H1 (cell line): Measurements from ENCODE around the gene ADAMTS8. TPM values are rescaled to one million over a fixed set of nuclear protein-coding genes. Genes with fewer than 3 reads are reported as not detected.

Experiments used
- CTCF ChIA-PET: fragments of 300-600 bp; sonication (Branson Sonifier 250); formaldehyde crosslinking; loops from one replicate; lab custom pipeline; 2021; ENCODE audit not compliant: partially characterized antibody; lab: Charles Lee
- POLR2A ChIA-PET: fragments of 300-600 bp; sonication (Branson Sonifier 250); formaldehyde crosslinking; loops from one replicate; lab custom pipeline; 2021; ENCODE audit warnings: inconsistent platforms; ENCODE audit not compliant: partially characterized antibody; lab: Charles Lee
- DNase-seq, 2 experiments: peaks; one replicate each; pipeline versions ENCODE4 v3.0.0 to v3.0.0-alpha.2; 2010 to 2022; ENCODE audit warnings: low spot score in 2 of 2, low read depth in 1 of 2, mixed read lengths in 1 of 2
- FAIRE-seq: peaks from 2 replicates; lab custom pipeline; 2011; peaks lifted over from hg19 to GRCh38; lab: Jason Lieb, UNC
- H2AFZ ChIP-seq: 2 replicates; pipeline ENCODE4 v1.8.1; 2012; ENCODE audit warnings: low read length, inconsistent platforms
- H2AK5ac ChIP-seq: 2 replicates; pipeline ENCODE4 v1.6.1; 2013; ENCODE audit warnings: low read depth, low read length
- H2BK120ac ChIP-seq: replicated peaks from 2 replicates; pipeline ENCODE3; 2013; ENCODE audit warnings: low read depth, low read length, inconsistent platforms
- H2BK12ac ChIP-seq: 2 replicates; pipeline ENCODE4 v1.6.1; 2013; ENCODE audit warnings: low read depth, low read length
- H2BK15ac ChIP-seq: 2 replicates; pipeline ENCODE4 v1.6.1; 2013; ENCODE audit warnings: low read length
- H2BK20ac ChIP-seq: 2 replicates; pipeline ENCODE4 v1.6.1; 2013; ENCODE audit warnings: low read length
- H2BK5ac ChIP-seq: 2 replicates; pipeline ENCODE4 v1.6.1; 2013; ENCODE audit warnings: low read depth, low read length
- H3K14ac ChIP-seq: 2 replicates; pipeline ENCODE4 v1.6.1; 2013; ENCODE audit warnings: inconsistent platforms; ENCODE audit not compliant: insufficient read length
- H3K18ac ChIP-seq: 2 replicates; pipeline ENCODE4 v1.6.1; 2013; ENCODE audit warnings: low read length; ENCODE audit errors: extremely low read depth
- H3K23ac ChIP-seq: 2 replicates; pipeline ENCODE4 v1.6.1; 2013; ENCODE audit warnings: inconsistent platforms; ENCODE audit not compliant: insufficient read length
- H3K23me2 ChIP-seq: 2 replicates; pipeline ENCODE4 v1.6.1; 2013; ENCODE audit warnings: low read depth, low read length
- H3K27ac ChIP-seq: 2 replicates; pipeline ENCODE4 v1.6.1; 2011; ENCODE audit warnings: low read depth, low read length, inconsistent platforms
- H3K27me3 ChIP-seq, 4 experiments: replicated peaks in 1 of 4; 1 replicate in 1 of 4; 2 replicates in 3 of 4; pipeline versions ENCODE4 v1.6.1 to v1.8.1; 2011 to 2013; ENCODE audit warnings: low read length in 3 of 4, mild to moderate bottlenecking in 3 of 4, inconsistent platforms in 2 of 4, mixed read lengths in 2 of 4, moderate library complexity in 1 of 4; ENCODE audit not compliant: control insufficient read depth in 3 of 4, insufficient read depth in 3 of 4; ENCODE audit errors: extremely low read depth in 1 of 4
- H3K36me3 ChIP-seq, 4 experiments: 2 replicates each; pipeline versions ENCODE4 v1.6.1 to v1.8.1; 2011 to 2013; ENCODE audit warnings: mild to moderate bottlenecking in 4 of 4, low read length in 3 of 4, moderate library complexity in 2 of 4, control low read depth in 1 of 4, inconsistent platforms in 1 of 4; ENCODE audit not compliant: insufficient read depth in 4 of 4, control insufficient read depth in 2 of 4
- H3K4ac ChIP-seq: replicated peaks from 2 replicates; pipeline ENCODE3; 2013; ENCODE audit warnings: low read length, low read depth, mixed read lengths, inconsistent platforms; ENCODE audit not compliant: insufficient read length
- H3K4me1 ChIP-seq, 4 experiments: replicated peaks in 1 of 4; 1 replicate in 1 of 4; 2 replicates in 3 of 4; pipeline versions ENCODE4 v1.6.1 to v1.8.1; 2011 to 2013; ENCODE audit warnings: low read length in 3 of 4, inconsistent platforms in 2 of 4, mixed read lengths in 1 of 4; ENCODE audit not compliant: insufficient read depth in 4 of 4, control insufficient read depth in 3 of 4
- H3K4me2 ChIP-seq, 2 experiments: 2 replicates each; pipeline versions ENCODE4 v1.6.1 to v1.8.1; 2011 to 2013; ENCODE audit warnings: low read depth in 2 of 2, low read length in 2 of 2, control low read depth in 1 of 2, inconsistent platforms in 1 of 2, mild to moderate bottlenecking in 1 of 2; ENCODE audit not compliant: insufficient read depth in 1 of 2
- H3K4me3 ChIP-seq, 4 experiments: fragments of 200-600, 300-600 bp in 1 of 4; sonication (generic), shearing (Covaris generic), sonication (Bioruptor Twin) in 1 of 4; 2 replicates each; pipeline versions ENCODE4 v1.5.1 to v1.8.1; 2011 to 2016; ENCODE audit warnings: low read length in 4 of 4, low read depth in 3 of 4, control low read depth in 2 of 4, inconsistent platforms in 2 of 4, mild to moderate bottlenecking in 2 of 4, mixed read lengths in 1 of 4, moderate library complexity in 1 of 4; ENCODE audit not compliant: insufficient read depth in 2 of 4; ENCODE audit errors: extremely low read depth in 1 of 4
- H3K56ac ChIP-seq: replicated peaks from 2 replicates; pipeline ENCODE3; 2013; ENCODE audit warnings: low read depth, mild to moderate bottlenecking, mixed read lengths, low read length, inconsistent platforms; ENCODE audit not compliant: insufficient read length
- H3K79me1 ChIP-seq: 2 replicates; pipeline ENCODE4 v1.6.1; 2013; ENCODE audit warnings: low read depth, low read length, control low read depth
- H3K79me2 ChIP-seq, 2 experiments: 2 replicates each; pipeline versions ENCODE4 v1.6.1 to v1.8.1; 2012 to 2013; ENCODE audit warnings: low read length in 2 of 2, mild to moderate bottlenecking in 2 of 2, inconsistent platforms in 1 of 2; ENCODE audit not compliant: insufficient read depth in 2 of 2, control insufficient read depth in 1 of 2
- H3K9ac ChIP-seq, 4 experiments: replicated peaks in 1 of 4; 1 replicate in 1 of 4; 2 replicates in 3 of 4; pipeline versions ENCODE4 v1.6.1 to v1.8.1; 2011 to 2013; ENCODE audit warnings: low read depth in 3 of 4, low read length in 3 of 4, control low read depth in 2 of 4, mild to moderate bottlenecking in 2 of 4, moderate library complexity in 2 of 4, inconsistent platforms in 1 of 4; ENCODE audit errors: extremely low read depth in 1 of 4
- H3K9me3 ChIP-seq, 2 experiments: 2 replicates each; pipeline versions ENCODE4 v1.6.1 to v1.8.1; 2012 to 2013; ENCODE audit warnings: mild to moderate bottlenecking in 2 of 2, moderate library complexity in 2 of 2, control low read depth in 1 of 2, inconsistent platforms in 1 of 2, low read depth in 1 of 2, low read length in 1 of 2, mixed read lengths in 1 of 2; ENCODE audit not compliant: insufficient read depth in 2 of 2
- H4K20me1 ChIP-seq, 2 experiments: replicated peaks in 1 of 2; 2 replicates each; pipeline versions ENCODE3 to v1.8.1; 2011 to 2013; ENCODE audit warnings: inconsistent platforms in 2 of 2, low read length in 2 of 2, mild to moderate bottlenecking in 1 of 2; ENCODE audit not compliant: insufficient read depth in 2 of 2, control insufficient read depth in 1 of 2
- H4K5ac ChIP-seq: 2 replicates; pipeline ENCODE4 v1.6.1; 2013; ENCODE audit warnings: low read length, low read depth, mixed read lengths, inconsistent platforms; ENCODE audit not compliant: insufficient read length
- H4K8ac ChIP-seq: 2 replicates; pipeline ENCODE4 v1.8.0; 2013; ENCODE audit warnings: mild to moderate bottlenecking, moderate library complexity, low read length, inconsistent platforms; ENCODE audit not compliant: insufficient read depth; ENCODE audit errors: extremely low read depth
- H4K91ac ChIP-seq: replicated peaks from 2 replicates; pipeline ENCODE3; 2013; ENCODE audit warnings: low read length, mixed read lengths, inconsistent platforms; ENCODE audit not compliant: insufficient read length
- BACH1 ChIP-seq: IDR thresholded peaks from 2 replicates; pipeline ENCODE4 v1.6.1; 2012; ENCODE audit warnings: low read length, improper control_type of control experiment
- JUND ChIP-seq: IDR thresholded peaks from 2 replicates; pipeline ENCODE4 v1.6.1; 2011; ENCODE audit warnings: mild to moderate bottlenecking, improper control_type of control experiment, low read length
- NANOG ChIP-seq: IDR thresholded peaks from 2 replicates; pipeline ENCODE4 v1.6.1; 2011; ENCODE audit warnings: low read length, low read depth, mild to moderate bottlenecking, inconsistent platforms; ENCODE audit not compliant: insufficient read depth, poor library complexity, severe bottlenecking
- NRF1 ChIP-seq: IDR thresholded peaks from 2 replicates; pipeline ENCODE4 v1.6.1; 2011; ENCODE audit warnings: mild to moderate bottlenecking, low read depth, low read length, improper control_type of control experiment
- PHF8 ChIP-seq: fragments of 200-600 bp; sonication (generic); conservative IDR thresholded peaks from 2 replicates; pipeline ENCODE4 v1.7.1; 2012; ENCODE audit warnings: low read depth, mild to moderate bottlenecking, inconsistent platforms, low read length, moderate library complexity
- POLR2A ChIP-seq, 2 experiments: IDR thresholded peaks; 1 replicate in 1 of 2; 2 replicates in 1 of 2; pipeline ENCODE4 v1.6.1; 2011; ENCODE audit warnings: low read depth in 2 of 2, low read length in 2 of 2, mild to moderate bottlenecking in 2 of 2; ENCODE audit errors: control extremely low read depth in 1 of 2
- TEAD4 ChIP-seq: IDR thresholded peaks from 2 replicates; pipeline ENCODE4 v1.6.1; 2012; ENCODE audit warnings: low read depth, low read length, inconsistent platforms, mixed read lengths
- YY1 ChIP-seq: IDR thresholded peaks from 2 replicates; pipeline ENCODE4 v1.6.1; 2011; ENCODE audit warnings: low read depth, mild to moderate bottlenecking, low read length
- WGBS, 2 experiments: shearing (Covaris generic) in 1 of 2; methylation state at CpG; one replicate each; pipeline versions ENCODE4 v1.1.6 to v1.1.7; 2013 to 2015; ENCODE audit warnings: low lambda C conversion rate in 2 of 2, mixed read lengths in 2 of 2, inconsistent platforms in 1 of 2, low coverage in 1 of 2, missing lambda C conversion rate in 1 of 2; ENCODE audit not compliant: insufficient replicate concordance in 2 of 2, insufficient coverage in 1 of 2, insufficient read length in 1 of 2; ENCODE audit errors: extremely low coverage in 1 of 2, missing lambda C conversion rate in 1 of 2; 5-methylcytosine and 5-hydroxymethylcytosine counted together
- polyA plus RNA-seq, 7 experiments: library from polyadenylated mRNA; depleted of rRNA in 3 of 7; stranded (reverse) in 5 of 7; unstranded in 2 of 7; fragments of >200 nt in 5 of 7; fragments of 200-250 nt in 2 of 7; gene quantifications; 1 replicate in 5 of 7; 2 replicates in 1 of 7; 4 replicates in 1 of 7; pipeline versions ENCODE4 v1.2.1 to v1.2.3, GENCODE V29; 2011 to 2013; ENCODE audit warnings: missing spikeins in 2 of 7, mixed read lengths in 2 of 7
- total RNA-seq: library from RNA; stranded (reverse); fragmentation: NEBNext Ultra II Directional; extraction: Animal tissue kit (Norgen Biotek cat#: 25700); gene quantifications from 2 replicates; pipeline ENCODE4 v1.2.1, GENCODE V29; 2021
- TF ChIP-seq, protein P1 (sequence below): IDR thresholded peaks from 2 replicates; pipeline ENCODE4 v1.6.1; 2012; ENCODE audit warnings: inconsistent platforms

Gene ADAMTS8
- total and polyA plus RNA-seq, 2 of the 8 experiments (the other 6 are each of a cell fraction or from before 2014, with no cell fraction given) = 9.3 to 16.6 TPM

DNA sequence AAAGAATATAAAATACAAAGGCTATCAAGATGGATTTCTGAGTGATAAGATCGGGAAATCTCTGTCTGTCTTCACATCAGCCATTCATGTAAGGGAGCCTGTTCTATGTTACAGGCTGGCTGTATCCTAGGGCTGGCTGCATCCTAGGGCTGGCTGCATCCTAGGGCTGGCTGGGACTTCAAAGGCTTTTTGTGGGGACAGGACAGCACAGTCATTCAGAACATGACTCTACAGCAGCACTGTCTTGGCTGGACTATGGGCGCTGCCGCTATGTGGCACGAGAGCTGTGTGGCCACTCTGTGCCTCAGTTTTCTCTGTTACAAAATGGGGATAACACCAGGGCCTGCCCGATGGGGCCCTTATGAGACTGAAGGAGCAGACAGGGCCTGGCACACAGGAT is 10.2 kb downstream of the ADAMTS8 start:
- H3K27ac ChIP-seq = no peak overlapping the region
- H4K20me1 ChIP-seq = no peaks in the 10 kb centered on the region
- no peaks in the 10 kb centered on the region; a peak in 1 of 7 replicates for H3K4me1 ChIP-seq
- H3K79me2 ChIP-seq = no peaks in the 10 kb centered on the region
- no peak overlapping the region for H2AK5ac ChIP-seq
- ChIA-PET CTCF (interaction anchor here (1.0 to 5.9 kb wide), 3 partner anchors 11 to 203 kb away, joined by 3 to 31 read pairs (median 6); partner anchors contain the start of gene ADAMTS8), POLR2A (interaction anchor here (4.5 kb wide), 1 partner anchor 13 kb away, joined by 26 read pairs; no protein-coding TSS in a partner anchor)
- H2BK120ac ChIP-seq = no peak overlapping the region
- TF ChIP-seq NANOG (no peak), NRF1 (no peak), BACH1 (no peak), JUND (no peak), YY1 (no peak), PHF8 (no peak), POLR2A (IDR thresholded peaks at IDR 0.05; ENCODE audit: control extremely low read depth in 1 of 2, low read depth in 2 of 2, low read length in 2 of 2) (no peak), TEAD4 (no peak)
- TF ChIP-seq, protein P1, sequence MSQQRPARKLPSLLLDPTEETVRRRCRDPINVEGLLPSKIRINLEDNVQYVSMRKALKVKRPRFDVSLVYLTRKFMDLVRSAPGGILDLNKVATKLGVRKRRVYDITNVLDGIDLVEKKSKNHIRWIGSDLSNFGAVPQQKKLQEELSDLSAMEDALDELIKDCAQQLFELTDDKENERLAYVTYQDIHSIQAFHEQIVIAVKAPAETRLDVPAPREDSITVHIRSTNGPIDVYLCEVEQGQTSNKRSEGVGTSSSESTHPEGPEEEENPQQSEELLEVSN = no peak
- no peaks in the 10 kb centered on the region for H3K79me1 ChIP-seq
- no peak overlapping the region for H3K14ac ChIP-seq
- 0 out of 8 replicates have a peak, but pooled peaks cover 0 to 4% (median 0%) of the 10 kb centered on the region in 4 experiments for H3K36me3 ChIP-seq
- H3K4me3 ChIP-seq = no peak overlapping the region
- no peak overlapping the region for H3K4ac ChIP-seq
- no peak overlapping the region for H2BK12ac ChIP-seq
- H2BK5ac ChIP-seq = no peak overlapping the region
- H3K9me3 ChIP-seq = no peaks in the 10 kb centered on the region
- H2AFZ ChIP-seq = no peak overlapping the region
- no peak overlapping the region for H4K5ac ChIP-seq
- FAIRE-seq = no peak
- no peaks in the 10 kb centered on the region for H3K23me2 ChIP-seq
- H4K91ac ChIP-seq = no peak overlapping the region
- H3K23ac ChIP-seq = no peak overlapping the region
- no peak overlapping the region for H3K9ac ChIP-seq
- no peaks in the 10 kb centered on the region for H3K27me3 ChIP-seq
- H4K8ac ChIP-seq = no peak overlapping the region
- no peak for DNase-seq
- H3K56ac ChIP-seq = no peak overlapping the region
- no peak overlapping the region for H2BK20ac ChIP-seq
- no peak overlapping the region for H3K4me2 ChIP-seq
- no peak overlapping the region for H2BK15ac ChIP-seq
- H3K18ac ChIP-seq = no peak overlapping the region
- WGBS, 2 experiments = 99% methylated on average over 5 of the region's 5 CpGs; no CpG with 5 or more reads in 1 of the 2 experiments
